ENCODE measurements around the gene DTD1.

The DTD1 gene

DNA sequence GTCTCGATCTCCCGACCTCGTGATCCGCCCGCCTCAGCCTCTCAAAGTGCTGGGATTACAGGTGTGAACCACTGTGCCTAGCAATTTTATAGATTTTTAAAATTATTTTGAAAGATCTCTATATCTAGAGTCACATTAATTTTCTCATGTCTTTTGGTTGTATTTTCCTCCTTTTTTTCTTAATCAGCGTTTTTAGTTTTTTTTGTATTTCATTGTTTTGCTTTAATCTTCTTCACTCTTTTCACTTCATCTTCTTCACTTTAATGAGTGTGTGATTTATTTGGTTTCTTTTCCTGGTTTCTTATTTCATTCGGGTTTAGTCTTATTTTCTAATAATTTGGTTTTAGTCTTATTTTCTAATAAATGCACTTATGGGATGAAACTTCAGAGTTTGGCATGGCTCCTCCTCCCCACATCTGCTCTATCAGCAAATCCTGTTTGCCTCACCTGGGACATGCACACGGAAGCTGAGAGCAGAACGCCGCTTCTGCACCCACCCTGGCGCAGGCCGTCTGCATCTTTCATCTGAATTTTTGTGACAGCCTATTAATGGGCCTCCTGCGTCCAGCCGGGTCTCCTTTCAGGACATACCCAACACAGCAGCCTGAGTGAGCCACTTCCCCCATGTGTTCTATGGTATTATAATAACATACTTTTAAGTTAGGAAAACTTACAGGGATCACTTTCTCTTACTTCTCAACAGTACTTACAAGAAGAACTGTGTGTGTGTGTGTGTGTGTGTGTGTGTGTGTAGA is 35.5 kb downstream of the DTD1 start:
- Histone ChIP-seq H3K9me3 (ENCODE audit: control insufficient read depth, insufficient read depth, low read depth, low read length) (no peaks in the 10 kb centered on the region), H3K36me3 (ENCODE audit: control insufficient read depth in 2 of 2, insufficient read depth in 1 of 2, low read length in 2 of 2) (peaks cover 0 to 6% of the 10 kb centered on the region in 2 experiments; a peak in 2 of 3 replicates), H3K27ac (ENCODE audit: extremely low read depth, low read depth, low read length) (no peak overlapping the region), H3K4me3 (ENCODE audit: low read depth, low read length) (no peak overlapping the region), H3K4me1 (ENCODE audit: control insufficient read depth, insufficient read depth, low read length) (no peaks in the 10 kb centered on the region)
- TF ChIP-seq ZNF416 (tag by site-specific recombination; IDR thresholded peaks at IDR 0.05), result no peak
- no peak for TF ChIP-seq ZNF585B (tag by site-specific recombination; IDR thresholded peaks at IDR 0.05)
- TF ChIP-seq ZNF404 (tag by site-specific recombination; IDR thresholded peaks at IDR 0.05), result no peak
- no peak for TF ChIP-seq KLF8 (tag by site-specific recombination; IDR thresholded peaks at IDR 0.05)
- TF ChIP-seq MEIS1 (CRISPR knock-in tag; IDR thresholded peaks at IDR 0.05; ENCODE audit: borderline replicate concordance), result no peak
- TF ChIP-seq, protein P1, sequence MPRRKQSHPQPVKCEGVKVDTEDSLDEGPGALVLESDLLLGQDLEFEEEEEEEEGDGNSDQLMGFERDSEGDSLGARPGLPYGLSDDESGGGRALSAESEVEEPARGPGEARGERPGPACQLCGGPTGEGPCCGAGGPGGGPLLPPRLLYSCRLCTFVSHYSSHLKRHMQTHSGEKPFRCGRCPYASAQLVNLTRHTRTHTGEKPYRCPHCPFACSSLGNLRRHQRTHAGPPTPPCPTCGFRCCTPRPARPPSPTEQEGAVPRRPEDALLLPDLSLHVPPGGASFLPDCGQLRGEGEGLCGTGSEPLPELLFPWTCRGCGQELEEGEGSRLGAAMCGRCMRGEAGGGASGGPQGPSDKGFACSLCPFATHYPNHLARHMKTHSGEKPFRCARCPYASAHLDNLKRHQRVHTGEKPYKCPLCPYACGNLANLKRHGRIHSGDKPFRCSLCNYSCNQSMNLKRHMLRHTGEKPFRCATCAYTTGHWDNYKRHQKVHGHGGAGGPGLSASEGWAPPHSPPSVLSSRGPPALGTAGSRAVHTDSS (tag by site-specific recombination; IDR thresholded peaks at IDR 0.05), result no peak
- no peak for TF ChIP-seq ZNF174 (tag by site-specific recombination; IDR thresholded peaks at IDR 0.05)
- TF ChIP-seq ZNF510 (tag by site-specific recombination; IDR thresholded peaks at IDR 0.05; ENCODE audit: insufficient replicate concordance), result no peak
- no peak for TF ChIP-seq ZEB2 (tag by site-specific recombination; IDR thresholded peaks at IDR 0.05)
- no peak for TF ChIP-seq ZBTB48 (tag by site-specific recombination; IDR thresholded peaks at IDR 0.05)
- TF ChIP-seq ZFP69B (tag by site-specific recombination; IDR thresholded peaks at IDR 0.05), result no peak
- no peak for TF ChIP-seq ZNF660 (tag by site-specific recombination; IDR thresholded peaks at IDR 0.05)
- TF ChIP-seq, protein P2, sequence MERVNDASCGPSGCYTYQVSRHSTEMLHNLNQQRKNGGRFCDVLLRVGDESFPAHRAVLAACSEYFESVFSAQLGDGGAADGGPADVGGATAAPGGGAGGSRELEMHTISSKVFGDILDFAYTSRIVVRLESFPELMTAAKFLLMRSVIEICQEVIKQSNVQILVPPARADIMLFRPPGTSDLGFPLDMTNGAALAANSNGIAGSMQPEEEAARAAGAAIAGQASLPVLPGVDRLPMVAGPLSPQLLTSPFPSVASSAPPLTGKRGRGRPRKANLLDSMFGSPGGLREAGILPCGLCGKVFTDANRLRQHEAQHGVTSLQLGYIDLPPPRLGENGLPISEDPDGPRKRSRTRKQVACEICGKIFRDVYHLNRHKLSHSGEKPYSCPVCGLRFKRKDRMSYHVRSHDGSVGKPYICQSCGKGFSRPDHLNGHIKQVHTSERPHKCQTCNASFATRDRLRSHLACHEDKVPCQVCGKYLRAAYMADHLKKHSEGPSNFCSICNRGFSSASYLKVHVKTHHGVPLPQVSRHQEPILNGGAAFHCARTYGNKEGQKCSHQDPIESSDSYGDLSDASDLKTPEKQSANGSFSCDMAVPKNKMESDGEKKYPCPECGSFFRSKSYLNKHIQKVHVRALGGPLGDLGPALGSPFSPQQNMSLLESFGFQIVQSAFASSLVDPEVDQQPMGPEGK (tag by site-specific recombination; IDR thresholded peaks at IDR 0.05), result no peak
- TF ChIP-seq, protein P3, sequence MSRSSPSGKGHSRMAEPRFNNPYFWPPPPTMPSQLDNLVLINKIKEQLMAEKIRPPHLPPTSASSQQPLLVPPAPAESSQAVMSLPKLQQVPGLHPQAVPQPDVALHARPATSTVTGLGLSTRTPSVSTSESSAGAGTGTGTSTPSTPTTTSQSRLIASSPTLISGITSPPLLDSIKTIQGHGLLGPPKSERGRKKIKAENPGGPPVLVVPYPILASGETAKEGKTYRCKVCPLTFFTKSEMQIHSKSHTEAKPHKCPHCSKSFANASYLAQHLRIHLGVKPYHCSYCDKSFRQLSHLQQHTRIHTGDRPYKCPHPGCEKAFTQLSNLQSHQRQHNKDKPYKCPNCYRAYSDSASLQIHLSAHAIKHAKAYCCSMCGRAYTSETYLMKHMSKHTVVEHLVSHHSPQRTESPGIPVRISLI (tag by site-specific recombination; IDR thresholded peaks at IDR 0.05), result no peak
- TF ChIP-seq ZNF544 (tag by site-specific recombination; IDR thresholded peaks at IDR 0.05), result no peak
- TF ChIP-seq ZNF292 (tag by site-specific recombination; IDR thresholded peaks at IDR 0.05; ENCODE audit: borderline replicate concordance, low read depth), result no peak
- TF ChIP-seq ZNF670 (tag by site-specific recombination; IDR thresholded peaks at IDR 0.05; ENCODE audit: low read depth), result no peak
- TF ChIP-seq ZSCAN30 (tag by site-specific recombination; IDR thresholded peaks at IDR 0.05), result no peak
- no peak for TF ChIP-seq ZFHX2 (tag by site-specific recombination; conservative IDR thresholded peaks at IDR 0.05)
- TF ChIP-seq GLIS1 (tag by site-specific recombination; IDR thresholded peaks at IDR 0.05), result no peak
- CTCF ChIA-PET, result no interaction called here
- POLR2A ChIA-PET, result no interaction called here

DNA sequence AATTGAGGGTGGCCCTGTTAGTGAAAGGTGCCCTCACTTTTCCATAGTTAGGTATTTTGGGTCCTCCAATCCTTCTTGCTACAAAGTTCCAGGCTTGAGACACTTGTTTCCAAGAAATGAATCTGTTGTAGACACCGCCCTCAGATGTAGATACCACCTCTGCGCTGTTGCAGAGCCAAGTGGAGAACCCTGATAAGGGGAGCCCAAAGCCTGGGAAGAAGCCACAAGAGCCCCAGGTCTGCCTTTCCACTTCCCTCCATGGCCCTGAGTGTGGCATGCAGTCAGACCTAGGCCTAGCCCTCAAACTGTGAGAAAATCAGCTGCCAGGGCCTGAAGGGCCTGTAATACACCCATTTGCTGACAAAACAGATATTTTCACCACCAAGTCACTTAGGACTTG is 37.1 kb downstream of the DTD1 start:
- POLR2A ChIA-PET, result no interaction called here
- CTCF ChIA-PET, result interaction anchor here (0.6 to 0.9 kb wide), 3 partner anchors 7 to 438 kb away, joined by 3 to 4 read pairs (median 3); no protein-coding TSS in a partner anchor
- Histone ChIP-seq H3K9me3 (ENCODE audit: control insufficient read depth, insufficient read depth, low read depth, low read length) (no peaks in the 10 kb centered on the region), H3K27ac (ENCODE audit: extremely low read depth, low read depth, low read length) (no peak overlapping the region), H3K4me3 (ENCODE audit: low read depth, low read length) (no peak overlapping the region), H3K36me3 (ENCODE audit: control insufficient read depth in 2 of 2, insufficient read depth in 1 of 2, low read length in 2 of 2) (peaks cover 0 to 6% of the 10 kb centered on the region in 2 experiments; a peak in 1 of 3 replicates), H3K4me1 (ENCODE audit: control insufficient read depth, insufficient read depth, low read length) (no peaks in the 10 kb centered on the region)
- TF ChIP-seq, protein P4, sequence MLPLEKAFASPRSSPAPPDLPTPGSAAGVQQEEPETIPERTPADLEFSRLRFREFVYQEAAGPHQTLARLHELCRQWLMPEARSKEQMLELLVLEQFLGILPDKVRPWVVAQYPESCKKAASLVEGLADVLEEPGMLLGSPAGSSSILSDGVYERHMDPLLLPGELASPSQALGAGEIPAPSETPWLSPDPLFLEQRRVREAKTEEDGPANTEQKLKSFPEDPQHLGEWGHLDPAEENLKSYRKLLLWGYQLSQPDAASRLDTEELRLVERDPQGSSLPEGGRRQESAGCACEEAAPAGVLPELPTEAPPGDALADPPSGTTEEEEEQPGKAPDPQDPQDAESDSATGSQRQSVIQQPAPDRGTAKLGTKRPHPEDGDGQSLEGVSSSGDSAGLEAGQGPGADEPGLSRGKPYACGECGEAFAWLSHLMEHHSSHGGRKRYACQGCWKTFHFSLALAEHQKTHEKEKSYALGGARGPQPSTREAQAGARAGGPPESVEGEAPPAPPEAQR (tag by site-specific recombination; IDR thresholded peaks at IDR 0.05), result no peak
- TF ChIP-seq FEZF1 (tag by site-specific recombination; IDR thresholded peaks at IDR 0.05), result no peak
- no peak for TF ChIP-seq BCL11B (tag by site-specific recombination; IDR thresholded peaks at IDR 0.05; ENCODE audit: low read depth)
- TF ChIP-seq, protein P5, sequence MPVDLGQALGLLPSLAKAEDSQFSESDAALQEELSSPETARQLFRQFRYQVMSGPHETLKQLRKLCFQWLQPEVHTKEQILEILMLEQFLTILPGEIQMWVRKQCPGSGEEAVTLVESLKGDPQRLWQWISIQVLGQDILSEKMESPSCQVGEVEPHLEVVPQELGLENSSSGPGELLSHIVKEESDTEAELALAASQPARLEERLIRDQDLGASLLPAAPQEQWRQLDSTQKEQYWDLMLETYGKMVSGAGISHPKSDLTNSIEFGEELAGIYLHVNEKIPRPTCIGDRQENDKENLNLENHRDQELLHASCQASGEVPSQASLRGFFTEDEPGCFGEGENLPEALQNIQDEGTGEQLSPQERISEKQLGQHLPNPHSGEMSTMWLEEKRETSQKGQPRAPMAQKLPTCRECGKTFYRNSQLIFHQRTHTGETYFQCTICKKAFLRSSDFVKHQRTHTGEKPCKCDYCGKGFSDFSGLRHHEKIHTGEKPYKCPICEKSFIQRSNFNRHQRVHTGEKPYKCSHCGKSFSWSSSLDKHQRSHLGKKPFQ (tag by site-specific recombination; IDR thresholded peaks at IDR 0.05), result no peak
- TF ChIP-seq ZNF404 (tag by site-specific recombination; IDR thresholded peaks at IDR 0.05), result no peak
- TF ChIP-seq ZNF501 (tag by site-specific recombination; IDR thresholded peaks at IDR 0.05), result no peak
- TF ChIP-seq GLI2 (tag by site-specific recombination; IDR thresholded peaks at IDR 0.05; ENCODE audit: borderline replicate concordance, low read depth), result no peak
- TF ChIP-seq ZFHX2 (tag by site-specific recombination; conservative IDR thresholded peaks at IDR 0.05), result no peak
- TF ChIP-seq ZFP3 (tag by site-specific recombination; IDR thresholded peaks at IDR 0.05; ENCODE audit: low read depth), result no peak
- no peak for TF ChIP-seq ZNF211 (tag by site-specific recombination; IDR thresholded peaks at IDR 0.05; ENCODE audit: low read depth)
- TF ChIP-seq TRIM28 (IDR thresholded peaks at IDR 0.05; ENCODE audit: borderline replicate concordance, low read length), result no peak

Measured in HEK293 (cell line).